ENCODE measurements around the gene ULK4.

ULK4 gene

GRCh38 chr3:41441139-41441538 lies 520.8 kb downstream of the ULK4 start:
- TF ChIP-seq POLR2AphosphoS5 (IDR thresholded peaks at IDR 0.05; ENCODE audit: low read depth, low read length) (no peak), TAF1 (IDR thresholded peaks at IDR 0.05; ENCODE audit: low read depth, low read length) (no peak), SPI1 (IDR thresholded peaks at IDR 0.05; ENCODE audit: low read depth, low read length) (no peak), POLR2A (IDR thresholded peaks at IDR 0.05; ENCODE audit: low read depth, low read length) (no peak), PAX5 (IDR thresholded peaks at IDR 0.05; ENCODE audit: insufficient read depth, low read length, severe bottlenecking) (no peak), POU2F2 (IDR thresholded peaks at IDR 0.05; ENCODE audit: low read depth, low read length) (no peak)
- FAIRE-seq (no peak), DNase-seq (ENCODE audit: insufficient read length, low spot score) (no peak)

- no peak for TF ChIP-seq POLR2A (IDR thresholded peaks at IDR 0.05; ENCODE audit: low read depth, low read length)
- no peak for TF ChIP-seq PAX5 (IDR thresholded peaks at IDR 0.05; ENCODE audit: insufficient read depth, low read length, severe bottlenecking)
- TF ChIP-seq SPI1 (IDR thresholded peaks at IDR 0.05; ENCODE audit: low read depth, low read length): no peak
- no peak for DNase-seq (ENCODE audit: insufficient read length, low spot score)
- FAIRE-seq: no peak
Measured at GRCh38 chr3:41436983-41437382, 524.9 kb downstream of the ULK4 start.

GRCh38 chr3:41434781-41435180 lies 527.1 kb downstream of the ULK4 start:
- no peak for DNase-seq (ENCODE audit: insufficient read length, low spot score)
- FAIRE-seq: no peak
- no peak for TF ChIP-seq PAX5 (IDR thresholded peaks at IDR 0.05; ENCODE audit: insufficient read depth, low read length, severe bottlenecking)
- TF ChIP-seq SPI1 (IDR thresholded peaks at IDR 0.05; ENCODE audit: low read depth, low read length): no peak
- TF ChIP-seq POU2F2 (IDR thresholded peaks at IDR 0.05; ENCODE audit: low read depth, low read length): no peak
- no peak for TF ChIP-seq TAF1 (IDR thresholded peaks at IDR 0.05; ENCODE audit: low read depth, low read length)
- no peak for TF ChIP-seq POLR2AphosphoS5 (IDR thresholded peaks at IDR 0.05; ENCODE audit: low read depth, low read length)
- no peak for TF ChIP-seq POLR2A (IDR thresholded peaks at IDR 0.05; ENCODE audit: low read depth, low read length)

- FAIRE-seq (no peak), DNase-seq (ENCODE audit: insufficient read length, low spot score) (no peak)
- no peak for TF ChIP-seq SPI1 (IDR thresholded peaks at IDR 0.05; ENCODE audit: low read depth, low read length)
- no peak for TF ChIP-seq TAF1 (IDR thresholded peaks at IDR 0.05; ENCODE audit: low read depth, low read length)
- TF ChIP-seq PAX5 (IDR thresholded peaks at IDR 0.05; ENCODE audit: insufficient read depth, low read length, severe bottlenecking): no peak
- TF ChIP-seq POLR2AphosphoS5 (IDR thresholded peaks at IDR 0.05; ENCODE audit: low read depth, low read length): no peak
- TF ChIP-seq POLR2A (IDR thresholded peaks at IDR 0.05; ENCODE audit: low read depth, low read length): no peak
- TF ChIP-seq POU2F2 (IDR thresholded peaks at IDR 0.05; ENCODE audit: low read depth, low read length): no peak
Measured at GRCh38 chr3:41431386-41431785, 530.5 kb downstream of the ULK4 start.

GRCh38 chr3:41430886-41431285 lies 531.0 kb downstream of the ULK4 start:
- no peak for TF ChIP-seq POU2F2 (IDR thresholded peaks at IDR 0.05; ENCODE audit: low read depth, low read length)
- TF ChIP-seq POLR2A (IDR thresholded peaks at IDR 0.05; ENCODE audit: low read depth, low read length): no peak
- no peak for TF ChIP-seq TAF1 (IDR thresholded peaks at IDR 0.05; ENCODE audit: low read depth, low read length)
- TF ChIP-seq SPI1 (IDR thresholded peaks at IDR 0.05; ENCODE audit: low read depth, low read length): no peak
- TF ChIP-seq POLR2AphosphoS5 (IDR thresholded peaks at IDR 0.05; ENCODE audit: low read depth, low read length): no peak
- no peak for TF ChIP-seq PAX5 (IDR thresholded peaks at IDR 0.05; ENCODE audit: insufficient read depth, low read length, severe bottlenecking)
- no peak for DNase-seq (ENCODE audit: insufficient read length, low spot score)
- no peak for FAIRE-seq

GRCh38 chr3:41430391-41430790 lies 531.5 kb downstream of the ULK4 start:
- no peak for FAIRE-seq
- no peak for DNase-seq (ENCODE audit: insufficient read length, low spot score)
- TF ChIP-seq POU2F2 (IDR thresholded peaks at IDR 0.05; ENCODE audit: low read depth, low read length): no peak
- no peak for TF ChIP-seq TAF1 (IDR thresholded peaks at IDR 0.05; ENCODE audit: low read depth, low read length)
- TF ChIP-seq POLR2A (IDR thresholded peaks at IDR 0.05; ENCODE audit: low read depth, low read length): no peak

- no peak for TF ChIP-seq SPI1 (IDR thresholded peaks at IDR 0.05; ENCODE audit: low read depth, low read length)
- TF ChIP-seq TAF1 (IDR thresholded peaks at IDR 0.05; ENCODE audit: low read depth, low read length): no peak
- TF ChIP-seq POLR2AphosphoS5 (IDR thresholded peaks at IDR 0.05; ENCODE audit: low read depth, low read length): no peak
- no peak for TF ChIP-seq POLR2A (IDR thresholded peaks at IDR 0.05; ENCODE audit: low read depth, low read length)
- no peak for TF ChIP-seq PAX5 (IDR thresholded peaks at IDR 0.05; ENCODE audit: insufficient read depth, low read length, severe bottlenecking)
- no peak for TF ChIP-seq POU2F2 (IDR thresholded peaks at IDR 0.05; ENCODE audit: low read depth, low read length)
- no peak for FAIRE-seq
Measured at GRCh38 chr3:41426485-41426884, 535.4 kb downstream of the ULK4 start.

GRCh38 chr3:41424543-41425300 lies 537.2 kb downstream of the ULK4 start:
- TF ChIP-seq POLR2AphosphoS5 (IDR thresholded peaks at IDR 0.05; ENCODE audit: low read depth, low read length) (no peak), POLR2A (IDR thresholded peaks at IDR 0.05; ENCODE audit: low read depth, low read length) (no peak), TAF1 (IDR thresholded peaks at IDR 0.05; ENCODE audit: low read depth, low read length) (no peak), POU2F2 (IDR thresholded peaks at IDR 0.05; ENCODE audit: low read depth, low read length) (no peak), SPI1 (IDR thresholded peaks at IDR 0.05; ENCODE audit: low read depth, low read length) (no peak), PAX5 (IDR thresholded peaks at IDR 0.05; ENCODE audit: insufficient read depth, low read length, severe bottlenecking) (no peak)
- FAIRE-seq (no peak), DNase-seq (ENCODE audit: insufficient read length, low spot score) (no peak)

More at GRCh38 chr3:41426485-41426884, 535.4 kb downstream of the ULK4 start:
- DNase-seq (ENCODE audit: insufficient read length, low spot score): no peak

GRCh38 chr3:41419809-41420208 lies 542.1 kb downstream of the ULK4 start:
- DNase-seq (ENCODE audit: insufficient read length, low spot score) (no peak), FAIRE-seq (no peak)
- TF ChIP-seq POLR2AphosphoS5 (IDR thresholded peaks at IDR 0.05; ENCODE audit: low read depth, low read length) (no peak), TAF1 (IDR thresholded peaks at IDR 0.05; ENCODE audit: low read depth, low read length) (no peak), POU2F2 (IDR thresholded peaks at IDR 0.05; ENCODE audit: low read depth, low read length) (no peak), SPI1 (IDR thresholded peaks at IDR 0.05; ENCODE audit: low read depth, low read length) (no peak), PAX5 (IDR thresholded peaks at IDR 0.05; ENCODE audit: insufficient read depth, low read length, severe bottlenecking) (no peak), POLR2A (IDR thresholded peaks at IDR 0.05; ENCODE audit: low read depth, low read length) (no peak)

Data from GM12891 (cell line).